Measurements from ENCODE around the gene TMEM255A. TPM values are rescaled to one million over a fixed set of nuclear protein-coding genes. Genes with fewer than 3 reads are reported as not detected.

TMEM255A gene
- total RNA-seq, 1 experiment from 2014 or later: 0.16 TPM

GRCh38 chrX:120318411-120318810 is 7.2 kb upstream of the TMEM255A start:
- Histone ChIP-seq H3K4me3 (no peak overlapping the region), H3K4me1 (replicated peaks) (peaks cover 3% of the 10 kb centered on the region; the same call in 1 of the 2 replicates), H3K36me3 (no peaks in the 10 kb centered on the region), H3K9me3 (replicated peaks) (no peaks in the 10 kb centered on the region), H3K27me3 (replicated peaks) (no peaks in the 10 kb centered on the region), H3K27ac (no peak overlapping the region)
- no peak for DNase-seq (ENCODE audit: low read depth in 1 of 2, low spot score in 2 of 2)

DNA sequence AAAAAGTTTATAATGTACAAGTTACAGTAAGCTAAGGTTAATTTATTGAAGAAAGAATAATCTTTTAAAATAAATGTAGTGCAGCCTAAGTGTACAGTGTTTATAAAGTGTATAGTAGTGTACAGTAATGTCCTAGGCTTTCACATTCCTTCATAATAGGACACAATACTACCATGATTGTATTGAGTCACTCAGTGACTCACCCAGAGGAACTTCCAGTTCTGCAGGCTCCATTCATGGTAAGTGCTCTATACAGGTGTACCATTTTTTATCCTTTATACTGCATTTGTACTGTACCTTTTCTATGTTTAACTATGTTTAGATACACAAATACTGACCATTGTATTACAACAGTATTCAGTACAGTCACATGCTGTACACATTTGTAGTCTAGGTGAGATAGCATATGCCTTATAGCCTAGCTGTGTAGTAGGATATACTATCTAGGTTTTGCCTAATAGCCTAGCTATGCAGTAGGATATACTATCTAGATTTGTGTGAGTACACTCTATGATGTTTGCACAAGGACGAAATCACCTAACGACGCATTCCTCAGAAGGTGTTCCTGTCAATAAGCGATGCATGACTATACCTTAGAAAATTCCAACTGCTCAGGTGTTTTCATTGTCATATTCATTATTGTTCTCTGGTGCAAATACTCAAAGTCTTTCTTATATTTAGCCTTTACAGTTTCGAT is 5.5 kb upstream of the TMEM255A start:
- Histone ChIP-seq H3K27ac (no peak overlapping the region), H3K27me3 (replicated peaks) (no peaks in the 10 kb centered on the region), H3K4me1 (replicated peaks) (peaks cover 3% of the 10 kb centered on the region; the same call in 1 of the 2 replicates), H3K9me3 (replicated peaks) (no peaks in the 10 kb centered on the region), H3K36me3 (no peaks in the 10 kb centered on the region), H3K4me3 (no peak overlapping the region)
- DNase-seq (ENCODE audit: low read depth in 1 of 2, low spot score in 2 of 2): peak in 1 of 2 experiments; percentile 9

DNA sequence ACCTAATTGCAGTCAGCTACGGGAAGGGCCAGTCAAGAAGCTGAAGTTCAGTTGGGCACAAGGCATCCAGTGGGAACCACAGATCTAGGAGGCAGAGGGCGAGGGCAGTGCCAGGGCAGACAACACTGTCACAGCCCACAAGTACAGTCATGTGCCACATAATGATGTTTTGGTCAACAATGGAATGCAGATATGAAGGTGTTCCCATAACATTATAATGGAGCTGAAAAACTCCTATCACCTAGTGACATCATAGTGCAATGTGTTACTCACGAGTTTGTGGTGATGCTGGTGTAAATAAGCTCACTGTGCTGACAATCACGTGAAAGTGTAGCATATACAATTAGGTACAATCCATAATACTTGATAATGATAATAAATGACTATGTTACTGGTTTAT is 4.5 kb upstream of the TMEM255A start:
- H3K27ac ChIP-seq: no peak overlapping the region
- DNase-seq (ENCODE audit: low read depth in 1 of 2, low spot score in 2 of 2): no peak

DNA sequence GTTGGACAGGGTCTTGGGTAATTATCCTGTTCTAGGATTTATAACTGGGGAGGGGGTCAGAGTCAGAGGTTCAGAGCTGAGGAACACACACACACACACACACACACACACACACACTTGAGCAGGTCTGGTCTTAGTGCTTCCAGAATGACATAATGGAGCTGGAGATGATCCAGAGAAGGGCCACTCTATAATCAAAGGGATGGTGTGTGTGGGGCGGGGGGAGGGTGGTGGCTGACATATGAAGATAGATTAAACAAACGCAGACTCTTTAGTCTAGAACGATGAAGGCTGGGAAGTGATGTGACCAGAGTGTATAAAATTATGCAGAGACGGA is 434 bp upstream of the TMEM255A start:
- H3K27me3 ChIP-seq (replicated peaks): 0 out of 2 replicates have a peak, but pooled peaks cover 6% of the 10 kb centered on the region
- no peak for DNase-seq (ENCODE audit: low read depth in 1 of 2, low spot score in 2 of 2)

More for the DNA sequence above, 4.5 kb upstream of the TMEM255A start:
- Histone ChIP-seq H3K4me1 (replicated peaks) (peaks cover 3% of the 10 kb centered on the region; the same call in 1 of the 2 replicates), H3K9me3 (replicated peaks) (no peaks in the 10 kb centered on the region), H3K4me3 (no peak overlapping the region), H3K27me3 (replicated peaks) (no peaks in the 10 kb centered on the region), H3K36me3 (no peaks in the 10 kb centered on the region)

GRCh38 chrX:120309873-120310705 is 1.2 kb downstream of the TMEM255A start:
- peak in 1 of 2 experiments; percentile 9 for DNase-seq (ENCODE audit: low read depth in 1 of 2, low spot score in 2 of 2)
- Histone ChIP-seq H3K4me3 (no peak overlapping the region), H3K4me1 (replicated peaks) (no peaks in the 10 kb centered on the region), H3K36me3 (no peaks in the 10 kb centered on the region), H3K9me3 (replicated peaks) (no peaks in the 10 kb centered on the region), H3K27ac (no peak overlapping the region), H3K27me3 (replicated peaks) (0 out of 2 replicates have a peak, but pooled peaks cover 6% of the 10 kb centered on the region)

More for the DNA sequence above, 434 bp upstream of the TMEM255A start:
- H3K27ac ChIP-seq: no peak overlapping the region
- peaks cover 3% of the 10 kb centered on the region; the same call in 1 of the 2 replicates for H3K4me1 ChIP-seq (replicated peaks)
- H3K9me3 ChIP-seq (replicated peaks): no peaks in the 10 kb centered on the region
- no peak overlapping the region for H3K4me3 ChIP-seq
- H3K36me3 ChIP-seq: no peaks in the 10 kb centered on the region

- Histone ChIP-seq H3K4me3 (no peak overlapping the region), H3K27me3 (replicated peaks) (0 out of 2 replicates have a peak, but pooled peaks cover 6% of the 10 kb centered on the region), H3K36me3 (no peaks in the 10 kb centered on the region), H3K9me3 (replicated peaks) (no peaks in the 10 kb centered on the region), H3K4me1 (replicated peaks) (no peaks in the 10 kb centered on the region), H3K27ac (no peak overlapping the region)
- DNase-seq (ENCODE audit: low read depth in 1 of 2, low spot score in 2 of 2): peak in 1 of 2 experiments; percentile 9
Measured at GRCh38 chrX:120308959-120309872, 2.0 kb downstream of the TMEM255A start.

DNA sequence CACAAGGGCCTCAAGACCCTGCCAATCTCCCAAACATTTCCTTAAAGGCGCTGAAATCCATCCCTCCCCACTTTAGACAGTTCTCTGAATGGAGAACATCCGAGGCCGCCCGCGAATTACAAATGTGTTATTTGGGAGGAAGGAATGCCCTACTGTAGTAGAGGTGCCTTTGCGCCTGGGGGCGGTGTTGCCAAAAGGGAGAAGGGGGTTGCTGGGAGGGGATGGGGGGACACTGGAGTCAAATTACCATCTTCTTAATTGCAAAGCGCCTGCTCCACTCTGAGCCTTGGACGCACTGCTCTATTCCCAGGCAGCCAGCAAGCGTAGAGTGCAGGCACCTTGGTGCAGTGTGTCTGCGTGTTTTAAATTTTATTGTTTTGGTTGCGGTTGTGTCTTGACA is 2.7 kb downstream of the TMEM255A start:
- no peak overlapping the region for H3K27ac ChIP-seq
- DNase-seq (ENCODE audit: low read depth in 1 of 2, low spot score in 2 of 2): no peak
- H3K9me3 ChIP-seq (replicated peaks): no peaks in the 10 kb centered on the region
- H3K27me3 ChIP-seq (replicated peaks): 0 out of 2 replicates have a peak, but pooled peaks cover 6% of the 10 kb centered on the region
- H3K4me3 ChIP-seq: no peak overlapping the region
- H3K36me3 ChIP-seq: no peaks in the 10 kb centered on the region
- no peaks in the 10 kb centered on the region for H3K4me1 ChIP-seq (replicated peaks)

GRCh38 chrX:120306630-120307029 is 4.6 kb downstream of the TMEM255A start:
- Histone ChIP-seq H3K36me3 (no peaks in the 10 kb centered on the region), H3K27ac (no peak overlapping the region), H3K4me3 (no peak overlapping the region), H3K4me1 (replicated peaks) (no peaks in the 10 kb centered on the region), H3K9me3 (replicated peaks) (no peaks in the 10 kb centered on the region), H3K27me3 (replicated peaks) (0 out of 2 replicates have a peak, but pooled peaks cover 6% of the 10 kb centered on the region)
- DNase-seq (ENCODE audit: low read depth in 1 of 2, low spot score in 2 of 2): no peak

DNA sequence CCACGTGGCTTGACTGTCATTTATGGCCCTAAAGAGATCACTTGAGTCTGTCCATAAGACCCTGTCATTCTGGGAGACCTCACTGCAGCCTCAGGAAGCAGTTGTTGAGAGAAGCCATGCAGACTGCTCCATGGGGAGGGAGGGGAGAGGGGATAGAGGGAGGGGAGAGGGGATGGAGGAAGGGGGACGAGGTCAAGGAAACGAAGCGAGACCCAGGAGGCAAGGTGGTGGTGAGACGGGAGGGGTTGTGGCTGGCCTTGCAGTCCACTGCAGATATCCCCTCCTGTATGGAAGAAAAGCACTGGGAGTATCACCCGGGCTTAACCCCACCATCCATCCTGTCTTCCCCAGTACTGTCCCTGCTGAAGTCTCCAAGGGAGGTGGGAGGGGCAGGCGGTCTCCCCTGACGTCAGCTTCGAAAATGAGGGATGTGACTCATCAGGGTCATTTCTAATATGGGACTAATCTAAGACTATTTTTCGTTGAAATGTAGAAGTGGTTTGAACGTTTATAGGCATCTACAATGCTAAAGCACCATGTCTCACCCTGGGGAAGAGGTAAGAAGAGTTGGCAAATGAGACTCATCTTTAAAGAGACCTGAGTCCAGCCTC is 5.6 kb downstream of the TMEM255A start:
- Histone ChIP-seq H3K4me1 (replicated peaks) (no peaks in the 10 kb centered on the region), H3K4me3 (no peak overlapping the region), H3K36me3 (no peaks in the 10 kb centered on the region), H3K27me3 (replicated peaks) (0 out of 2 replicates have a peak, but pooled peaks cover 6% of the 10 kb centered on the region), H3K9me3 (replicated peaks) (no peaks in the 10 kb centered on the region), H3K27ac (no peak overlapping the region)
- DNase-seq (ENCODE audit: low read depth in 1 of 2, low spot score in 2 of 2): no peak

DNA sequence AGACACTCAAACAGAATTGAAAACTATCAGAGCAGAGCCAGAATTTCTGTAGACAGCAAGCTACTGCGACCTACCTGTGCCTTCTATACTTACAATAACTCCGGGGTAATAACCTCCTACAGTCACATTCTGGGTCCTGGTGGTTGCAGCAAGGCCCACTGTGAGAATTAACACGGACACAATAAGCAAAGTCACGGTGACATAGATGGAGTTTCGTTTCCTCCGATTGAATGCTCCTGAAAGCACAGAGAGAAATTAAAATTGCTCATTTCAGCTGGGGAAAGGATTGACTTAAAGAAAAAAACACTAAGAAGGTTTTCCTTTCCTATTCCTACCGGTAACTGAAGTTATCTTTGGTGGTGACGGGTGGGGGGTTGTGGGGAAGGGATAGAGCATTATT is 7.0 kb downstream of the TMEM255A start:
- no peak for DNase-seq (ENCODE audit: low read depth in 1 of 2, low spot score in 2 of 2)
- Histone ChIP-seq H3K4me1 (replicated peaks) (no peaks in the 10 kb centered on the region), H3K27me3 (replicated peaks) (no peaks in the 10 kb centered on the region), H3K4me3 (no peak overlapping the region), H3K27ac (no peak overlapping the region), H3K36me3 (no peaks in the 10 kb centered on the region), H3K9me3 (replicated peaks) (no peaks in the 10 kb centered on the region)

GRCh38 chrX:120302434-120302833 is 8.8 kb downstream of the TMEM255A start:
- H3K36me3 ChIP-seq: no peaks in the 10 kb centered on the region
- DNase-seq (ENCODE audit: low read depth in 1 of 2, low spot score in 2 of 2): no peak
- no peaks in the 10 kb centered on the region for H3K4me1 ChIP-seq (replicated peaks)
- no peak overlapping the region for H3K4me3 ChIP-seq
- no peaks in the 10 kb centered on the region for H3K27me3 ChIP-seq (replicated peaks)
- H3K27ac ChIP-seq: no peak overlapping the region
- no peaks in the 10 kb centered on the region for H3K9me3 ChIP-seq (replicated peaks)

- no peak for DNase-seq (ENCODE audit: low read depth in 1 of 2, low spot score in 2 of 2)
- Histone ChIP-seq H3K4me1 (replicated peaks) (no peaks in the 10 kb centered on the region), H3K27ac (no peak overlapping the region), H3K27me3 (replicated peaks) (no peaks in the 10 kb centered on the region), H3K9me3 (replicated peaks) (no peaks in the 10 kb centered on the region), H3K4me3 (no peak overlapping the region), H3K36me3 (no peaks in the 10 kb centered on the region)
Measured at GRCh38 chrX:120301960-120302359, 9.3 kb downstream of the TMEM255A start.

GRCh38 chrX:120301497-120301896 is 9.8 kb downstream of the TMEM255A start:
- Histone ChIP-seq H3K27ac (no peak overlapping the region), H3K4me1 (replicated peaks) (no peaks in the 10 kb centered on the region), H3K36me3 (no peaks in the 10 kb centered on the region), H3K4me3 (no peak overlapping the region), H3K27me3 (replicated peaks) (no peaks in the 10 kb centered on the region), H3K9me3 (replicated peaks) (no peaks in the 10 kb centered on the region)
- DNase-seq (ENCODE audit: low read depth in 1 of 2, low spot score in 2 of 2): no peak

All from SJSA1 (cell line).